ENCODE measurements around the gene PCDHGA10.
"Not testable (repeated sequence)": the region's sequence is repeated elsewhere in the genome, so short reads cannot be mapped to it uniquely, and the experiment has no call there.

- not testable (repeated sequence) for TF ChIP-seq CTCF (IDR thresholded peaks at IDR 0.05; ENCODE audit: low read depth, low read length); EZH2phosphoT487 (IDR thresholded peaks at IDR 0.05; ENCODE audit: low read depth)
These were observed 18.2 kb upstream of the PCDHGA10 start for GRCh38 chr5:141394401-141395187.
